ENCODE data around the gene SBNO2.

DNA sequence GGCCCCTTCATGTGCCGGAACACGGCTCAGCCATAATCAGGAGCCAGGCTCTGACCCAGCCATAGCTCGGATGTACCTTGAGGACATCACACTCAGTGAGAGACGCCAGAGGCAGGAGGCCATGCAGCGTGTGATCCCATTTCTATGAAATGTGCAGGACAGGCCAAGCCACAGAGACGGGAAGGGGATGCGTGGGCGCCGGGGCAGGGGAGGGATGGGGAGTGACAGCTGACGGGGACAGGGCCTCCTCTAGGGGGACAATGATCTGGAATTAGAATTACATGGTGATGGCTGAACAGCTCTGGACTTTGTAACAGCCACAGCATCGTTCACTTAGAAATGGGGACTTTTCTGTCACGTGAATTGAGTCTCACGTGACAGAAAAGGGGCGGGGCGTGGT, 34.9 kb downstream of the SBNO2 start:
- TF ChIP-seq ZNF121 (CRISPR knock-in tag; conservative IDR thresholded peaks at IDR 0.05) (no peak), MYC (IDR thresholded peaks at IDR 0.05; ENCODE audit: low read depth, low read length) (no peak), MYC (CRISPR knock-in tag; IDR thresholded peaks at IDR 0.05; ENCODE audit: borderline replicate concordance, low read depth) (no peak), IRF2 (CRISPR knock-in tag; IDR thresholded peaks at IDR 0.05) (no peak), ESRRA (IDR thresholded peaks at IDR 0.05; ENCODE audit: borderline replicate concordance, low read depth) (no peak), POLR2A (conservative IDR thresholded peaks at IDR 0.05) (no peak)
